DMS79 treated with DMSO at 0.1 percent for 48 hours (cell line): ENCODE data around the gene SLC2A4RG.

Experiments
- DNase-seq: peaks from one replicate; lab custom pipeline; 2025; lab: John Stamatoyannopoulos, UW

Gene SLC2A4RG

DNA sequence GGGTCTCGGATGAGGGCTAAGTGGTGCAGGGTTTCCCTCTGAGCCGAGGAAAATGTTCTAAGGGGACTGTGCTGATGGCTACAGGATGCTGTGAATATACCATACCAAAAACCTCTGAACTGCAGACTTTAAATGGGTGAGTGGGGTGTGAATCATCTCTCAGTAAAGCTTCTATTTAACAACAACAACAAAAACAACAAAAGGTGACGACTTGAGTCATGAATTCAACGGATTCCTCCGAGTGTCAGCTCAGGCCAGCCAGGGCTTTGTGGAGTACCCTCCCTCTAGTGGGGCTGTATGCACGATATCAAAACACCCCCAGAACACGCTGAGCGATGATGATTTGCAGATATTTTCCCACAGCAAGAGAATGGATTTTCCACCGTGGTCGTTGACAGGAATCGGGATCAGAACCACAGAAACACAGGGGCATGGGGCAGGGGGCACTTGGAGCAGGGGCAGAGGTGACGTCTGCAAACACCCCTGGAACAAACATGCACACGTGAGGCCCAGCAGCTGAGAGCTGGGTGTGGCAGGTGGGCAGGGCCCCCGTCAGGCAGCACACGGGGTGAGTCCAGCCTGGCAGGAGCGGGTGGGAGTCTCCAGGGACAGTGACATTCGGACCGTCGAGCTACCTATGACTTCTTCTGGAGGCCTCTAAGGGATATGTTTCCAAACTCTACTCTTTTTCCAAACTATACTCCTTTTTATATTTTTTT, 38.6 kb downstream of the SLC2A4RG start:
- DNase-seq, result no peak

DNA sequence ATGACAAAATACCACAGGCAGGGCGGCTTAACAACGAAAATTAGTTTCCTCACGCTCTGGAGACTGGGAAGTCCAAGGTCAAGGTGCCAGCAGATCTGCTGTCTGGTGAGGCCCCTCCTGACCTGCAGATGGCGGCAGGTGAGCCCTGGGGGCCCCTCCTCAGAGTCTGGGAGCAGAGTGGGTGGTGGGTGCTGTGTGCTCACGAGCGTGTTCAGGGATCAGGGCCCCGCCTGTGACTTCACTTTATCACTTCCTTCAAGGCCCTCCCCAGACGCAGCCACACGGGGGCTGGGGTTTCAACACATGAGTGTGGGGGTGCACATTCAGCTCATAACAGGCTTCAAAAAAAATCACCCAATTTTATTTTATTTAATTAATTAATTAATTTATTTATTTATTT, 39.3 kb downstream of the SLC2A4RG start:
- no peak for DNase-seq

DNA sequence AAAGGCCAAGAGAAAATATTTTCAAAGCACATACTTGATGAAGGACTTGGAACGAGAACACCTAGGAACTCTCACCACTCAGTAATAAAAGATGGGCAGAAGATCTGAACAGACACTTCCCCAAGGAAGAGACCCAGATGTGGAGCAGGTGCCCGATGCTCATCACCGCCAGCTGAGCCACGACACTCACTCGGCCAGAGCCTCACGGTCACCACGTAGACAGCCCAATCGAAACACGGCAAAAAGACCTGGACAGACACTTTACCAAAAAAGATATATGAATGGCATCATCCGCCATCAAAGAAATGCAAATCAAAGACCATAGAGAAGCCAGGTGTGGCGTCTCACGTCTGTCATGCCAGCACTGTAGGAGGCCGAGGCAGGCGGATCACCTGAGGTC, 41.6 kb downstream of the SLC2A4RG start:
- DNase-seq, result no peak

DNA sequence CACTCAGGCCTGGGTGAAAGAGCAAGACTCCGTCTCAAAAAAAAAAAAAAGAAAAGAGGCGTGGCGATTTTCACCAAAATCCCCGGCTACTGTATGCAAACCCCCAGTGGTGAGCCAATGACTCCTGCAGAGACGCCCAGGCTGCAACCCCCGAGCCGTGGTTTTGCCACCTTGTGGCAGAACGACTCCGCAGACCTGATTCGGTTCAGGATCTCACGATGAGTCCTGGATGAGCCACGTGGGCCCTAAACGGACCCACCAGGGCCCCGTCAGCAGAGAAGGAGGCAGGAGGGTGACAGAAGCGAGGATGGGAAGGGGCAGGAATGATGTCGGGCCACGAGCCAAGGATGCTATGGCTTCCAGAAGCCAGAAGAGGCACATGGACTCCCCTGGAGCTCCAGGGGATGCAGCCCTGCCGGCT, 42.5 kb downstream of the SLC2A4RG start:
- DNase-seq, result no peak

DNA sequence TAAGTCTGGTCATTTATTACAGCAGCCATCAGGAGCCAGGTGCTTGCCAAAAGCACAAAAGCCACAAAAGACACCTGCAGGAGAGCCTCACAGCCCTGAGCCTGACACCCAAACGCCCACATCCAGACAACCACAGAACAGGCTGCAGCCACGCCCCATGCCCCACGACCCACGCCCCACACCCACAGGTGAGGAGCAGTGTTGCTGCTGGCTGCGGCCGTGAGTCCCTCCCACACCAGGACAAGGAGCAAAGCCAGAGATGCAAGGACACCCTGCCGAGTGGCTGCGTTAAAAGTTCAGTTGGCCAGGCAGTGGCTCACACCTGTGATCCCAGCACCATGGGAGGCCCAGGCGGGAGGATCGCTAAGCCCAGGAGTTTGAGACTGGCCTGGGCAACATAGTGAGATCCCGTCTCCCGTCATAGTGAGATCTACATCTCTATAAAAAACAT, 43.0 kb downstream of the SLC2A4RG start:
- DNase-seq, result no peak

DNA sequence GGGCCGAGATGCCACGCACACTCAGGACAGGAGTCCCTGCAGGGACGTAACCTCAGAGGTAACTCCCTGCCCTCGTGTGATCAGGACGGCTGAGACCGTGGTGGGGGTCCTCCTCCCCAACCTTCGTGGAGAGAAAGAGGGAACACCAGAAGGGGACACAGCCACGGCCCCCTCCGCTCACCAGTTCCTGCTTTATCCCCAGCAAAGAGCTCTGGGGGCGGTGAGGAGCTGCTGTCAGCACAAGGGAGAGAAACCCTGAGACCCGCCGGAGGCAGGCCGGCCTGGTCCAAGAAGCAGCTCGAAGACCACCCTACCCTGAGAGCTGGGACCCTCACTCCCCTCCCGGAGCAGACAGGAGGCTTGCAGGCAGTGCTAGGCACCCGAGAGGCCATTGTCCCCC, 44.4 kb downstream of the SLC2A4RG start:
- DNase-seq, result no peak

DNA sequence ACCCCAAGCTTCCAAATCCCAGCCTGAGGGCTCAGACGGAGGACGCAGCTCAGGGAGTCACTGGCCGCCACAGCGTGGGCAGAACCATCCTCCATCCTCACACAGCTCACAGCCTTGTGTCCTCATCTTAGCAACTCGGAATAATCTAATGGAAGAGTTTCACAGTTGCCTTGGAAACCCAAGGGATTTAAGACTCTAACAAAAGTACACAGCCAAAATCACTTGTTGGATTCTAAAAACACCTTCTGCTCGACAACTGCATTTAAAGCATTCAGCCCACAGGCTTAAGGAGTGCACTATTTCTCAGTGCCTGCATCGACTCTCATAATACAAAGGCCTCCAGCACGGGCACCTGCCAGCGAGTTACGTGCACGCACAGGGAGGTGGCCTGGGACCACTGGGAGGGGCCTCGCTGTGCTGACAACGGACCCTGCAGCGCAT, 46.1 kb downstream of the SLC2A4RG start:
- DNase-seq, result no peak

DNA sequence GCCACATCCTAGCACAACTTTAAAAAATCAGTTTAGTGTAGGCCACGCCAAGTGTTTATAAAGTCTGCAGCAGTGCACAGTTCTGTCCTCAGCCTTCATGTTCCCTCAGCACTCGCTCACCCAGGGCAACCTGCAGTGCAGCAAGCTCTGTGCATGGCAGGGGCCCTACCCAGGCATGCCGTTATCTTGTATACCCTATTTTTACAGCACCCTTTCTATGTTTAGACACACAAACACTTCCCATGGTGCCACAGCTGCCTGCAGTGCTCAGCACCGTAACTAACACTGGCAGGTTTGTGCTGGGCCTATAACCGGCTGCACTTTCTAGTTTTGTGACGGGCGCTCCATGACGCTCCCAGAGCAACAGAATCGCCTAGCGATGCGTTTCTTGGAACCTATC, 47.7 kb downstream of the SLC2A4RG start:
- no peak for DNase-seq

DNA sequence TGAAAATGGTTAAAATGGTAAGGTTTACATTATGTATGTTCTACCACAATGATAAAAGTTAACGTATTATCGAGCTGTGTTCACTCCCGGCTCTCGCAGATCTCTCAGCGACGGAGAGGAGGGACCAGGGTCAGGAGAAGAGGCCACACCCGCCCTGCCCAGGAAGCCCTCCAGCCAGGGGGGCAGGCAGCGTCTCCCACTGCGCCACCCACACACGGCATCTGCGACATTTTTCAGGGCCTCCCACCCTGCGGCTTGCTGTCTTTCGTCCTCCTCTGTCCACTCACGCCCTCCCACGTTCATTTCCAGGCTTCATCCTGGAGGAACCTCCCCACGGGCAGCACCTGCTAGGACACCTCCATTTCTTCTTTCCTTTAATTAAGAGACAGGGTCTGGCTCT, 48.2 kb downstream of the SLC2A4RG start:
- DNase-seq, result no peak

DNA sequence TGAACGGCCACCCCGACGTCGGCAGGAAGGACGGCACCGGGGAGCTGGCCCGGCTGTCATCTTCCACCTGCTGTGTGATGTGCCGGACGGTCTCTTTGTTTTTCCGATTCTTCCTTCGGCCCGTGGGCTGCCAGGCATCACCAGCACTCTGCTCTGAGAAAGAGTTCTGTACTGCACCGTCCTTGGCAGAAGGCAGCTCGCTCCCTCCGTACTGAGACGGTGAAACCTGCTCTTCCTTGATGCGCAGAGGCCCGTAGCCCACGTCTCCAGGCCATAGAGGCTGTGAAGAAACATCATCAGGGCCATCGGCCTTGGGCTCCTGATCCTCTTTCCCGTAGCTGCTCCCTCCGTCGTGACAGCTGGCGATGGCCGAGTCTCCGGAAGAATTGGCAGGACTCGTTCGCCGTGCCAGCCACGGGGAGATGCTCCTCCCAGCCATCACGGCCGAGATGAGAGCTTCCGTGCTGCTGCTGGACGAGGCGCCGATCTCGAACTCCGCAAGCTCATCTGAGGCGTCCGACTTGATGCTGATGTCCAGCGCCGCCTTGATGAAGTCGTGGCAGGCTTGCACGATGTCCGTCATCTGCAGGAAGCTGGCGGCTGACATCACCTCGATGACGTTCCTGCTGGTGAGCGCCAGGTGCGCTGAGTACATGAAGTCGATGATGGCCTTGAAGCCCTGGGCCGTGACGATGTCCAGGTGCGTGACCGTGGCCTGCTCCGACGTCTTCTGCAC, 50.4 kb downstream of the SLC2A4RG start:
- no peak for DNase-seq

DNA sequence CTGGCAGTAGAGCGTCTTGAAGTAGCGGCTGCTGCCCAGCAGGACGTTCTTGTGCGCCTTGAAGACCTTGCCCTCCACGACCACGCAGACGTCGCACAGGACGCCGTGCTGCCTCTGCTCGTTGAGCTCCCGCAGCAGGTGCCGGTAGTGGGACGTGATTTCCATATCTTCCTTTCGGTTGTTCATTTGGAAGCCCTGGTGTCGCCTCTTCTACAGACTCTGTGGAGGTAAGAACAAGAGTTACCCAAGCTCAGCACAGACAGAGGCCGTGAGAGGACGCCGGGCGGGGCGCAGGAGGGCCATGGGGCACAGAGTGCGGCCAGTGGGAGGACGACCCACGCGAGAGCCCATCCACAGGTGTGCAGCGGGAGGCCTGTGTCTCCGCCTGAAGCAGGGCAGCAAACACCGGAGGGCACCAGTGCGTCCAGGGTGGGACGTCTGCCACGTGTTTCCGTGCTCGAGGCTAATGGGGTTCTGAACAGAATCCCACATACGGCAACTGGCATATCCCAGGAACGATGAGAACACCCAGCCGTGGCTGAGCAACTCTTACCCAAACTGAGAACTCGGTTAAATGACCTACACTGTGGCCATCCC, 51.1 kb downstream of the SLC2A4RG start:
- no peak for DNase-seq

DNA sequence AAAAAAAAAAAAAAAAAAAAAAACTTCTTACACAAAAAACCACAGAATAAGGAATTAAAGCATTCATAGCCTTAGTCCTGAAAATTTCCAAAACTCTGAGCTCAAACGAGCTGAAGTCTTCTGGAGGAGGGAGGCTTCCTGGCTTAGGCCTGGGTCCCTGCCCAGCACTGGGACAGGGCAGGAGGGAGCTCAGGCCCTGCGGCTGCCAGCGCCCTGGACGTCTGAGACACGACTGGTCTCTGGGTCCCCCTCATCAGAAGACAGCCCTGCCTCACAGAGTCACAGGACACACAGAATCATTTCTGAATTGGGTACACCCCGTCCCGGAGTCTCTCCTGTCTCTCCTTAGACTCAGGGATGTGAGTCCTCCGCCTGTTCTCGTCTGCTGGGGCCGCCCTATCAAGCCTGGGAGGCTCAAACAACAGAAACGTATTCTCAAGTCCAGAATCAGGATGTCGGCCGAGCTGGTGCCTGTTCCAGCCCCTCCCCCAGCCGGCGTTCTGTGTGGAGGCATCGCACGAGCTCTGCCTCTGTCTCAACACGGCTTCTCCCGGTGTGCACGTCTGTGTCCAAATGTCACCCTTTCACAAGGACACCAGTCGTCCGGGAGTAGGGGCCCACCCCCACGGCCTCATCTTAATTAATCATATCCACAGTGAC, 52.1 kb downstream of the SLC2A4RG start:
- DNase-seq, result no peak

DNA sequence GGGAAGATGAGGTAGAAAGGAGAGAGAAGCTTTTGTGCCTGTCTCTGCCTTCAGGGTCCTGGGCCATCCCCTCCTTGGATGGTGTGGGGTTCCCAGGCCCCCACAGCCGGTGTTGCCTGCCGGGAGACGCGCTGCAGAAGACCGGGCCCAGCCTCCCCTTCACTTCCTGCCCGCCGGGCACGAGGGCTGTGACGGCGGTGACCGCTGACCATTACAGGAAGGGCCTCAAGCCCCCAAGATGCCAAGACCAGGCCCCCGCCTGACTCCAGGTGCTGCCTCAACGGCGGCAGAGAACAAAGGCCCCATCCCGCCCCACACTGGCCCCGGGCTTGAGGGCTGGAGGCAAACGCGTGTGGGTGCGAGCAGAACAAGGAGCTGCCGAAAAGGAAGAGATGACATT, 53.3 kb downstream of the SLC2A4RG start:
- no peak for DNase-seq
